IMR-90 (cell line): ENCODE results near the gene EDEM3. TPM values are rescaled to one million over a fixed set of nuclear protein-coding genes. Genes with fewer than 3 reads are reported as not detected.

Experiments used
- ATAC-seq: fragments of 200-7000 bp; cut with Tn5 transposase; 2 replicates; pipeline ENCODE4 v1.9.1; 2020; ENCODE audit warnings: low read depth, mild to moderate bottlenecking, moderate library complexity
- BruUV-seq: library from RNA; stranded (reverse); fragments of 400-500 nt; replicated peaks from 2 replicates; lab custom pipeline; 2021; lab: Mats Ljungman, UMichigan
- CTCF ChIA-PET: fragments of 300-600 bp; formaldehyde crosslinking; extraction: SDS; loops from one replicate; lab custom pipeline; 2021; ENCODE audit warnings: antibody characterized with exemption; lab: Yijun Ruan, JAX
- POLR2A ChIA-PET: fragments of 300-600 bp; sonication (Branson Sonifier 250); formaldehyde crosslinking; loops from one replicate; lab custom pipeline; 2022; ENCODE audit warnings: antibody characterized with exemption; ENCODE audit not compliant: unreplicated experiment; lab: Charles Lee
- DNase-seq: peaks from one replicate; pipeline ENCODE4 v3.0.0; 2013
- H2AFZ ChIP-seq: replicated peaks from 2 replicates; pipeline ENCODE3; 2013; ENCODE audit warnings: low read length, mild to moderate bottlenecking; ENCODE audit not compliant: poor library complexity
- H2AK5ac ChIP-seq: 2 replicates; pipeline ENCODE4 v1.6.1; 2013; ENCODE audit warnings: low read depth, low read length, inconsistent platforms
- H2AK9ac ChIP-seq: replicated peaks from 2 replicates; pipeline ENCODE3; 2013; ENCODE audit warnings: mild to moderate bottlenecking, low read depth, low read length, moderate library complexity; ENCODE audit not compliant: poor library complexity
- H2BK120ac ChIP-seq: 2 replicates; pipeline ENCODE4 v1.6.1; 2013; ENCODE audit warnings: low read depth, low read length, inconsistent platforms
- H2BK15ac ChIP-seq: 3 replicates; pipeline ENCODE4 v1.6.1; 2013; ENCODE audit warnings: low read depth, low read length, inconsistent platforms
- H2BK20ac ChIP-seq: 2 replicates; pipeline ENCODE4 v1.6.1; 2013; ENCODE audit warnings: low read depth, mild to moderate bottlenecking, inconsistent platforms, low read length, moderate library complexity
- H2BK5ac ChIP-seq: 2 replicates; pipeline ENCODE4 v1.6.1; 2013; ENCODE audit warnings: mild to moderate bottlenecking, low read depth, low read length, inconsistent platforms; ENCODE audit not compliant: poor library complexity, severe bottlenecking
- H3K14ac ChIP-seq: replicated peaks from 2 replicates; pipeline ENCODE4 v1.6.1; 2013; ENCODE audit warnings: low read depth, low read length, inconsistent platforms
- H3K18ac ChIP-seq: 2 replicates; pipeline ENCODE4 v1.6.1; 2013; ENCODE audit warnings: low read depth, low read length, control low read depth
- H3K23ac ChIP-seq: 2 replicates; pipeline ENCODE4 v1.6.1; 2013; ENCODE audit warnings: low read depth, low read length, inconsistent platforms
- H3K27ac ChIP-seq: 2 replicates; pipeline ENCODE4 v1.5.1; 2013; ENCODE audit warnings: mild to moderate bottlenecking, control low read depth, low read length; ENCODE audit not compliant: insufficient read depth
- H3K27me3 ChIP-seq: 2 replicates; pipeline ENCODE4 v1.6.1; 2013; ENCODE audit warnings: low read length; ENCODE audit not compliant: control insufficient read depth, insufficient read depth
- H3K36me3 ChIP-seq: 2 replicates; pipeline ENCODE4 v1.6.1; 2013; ENCODE audit warnings: low read length, mixed read lengths; ENCODE audit not compliant: control insufficient read depth, insufficient read depth
- H3K4ac ChIP-seq: 2 replicates; pipeline ENCODE4 v1.6.1; 2013; ENCODE audit warnings: low read depth, low read length, inconsistent platforms
- H3K4me1 ChIP-seq: 2 replicates; pipeline ENCODE4 v1.6.1; 2013; ENCODE audit warnings: low read length, mixed read lengths; ENCODE audit not compliant: control insufficient read depth, insufficient read depth
- H3K4me2 ChIP-seq: 2 replicates; pipeline ENCODE4 v1.6.1; 2013; ENCODE audit warnings: low read depth, mild to moderate bottlenecking, control low read depth, low read length, moderate library complexity
- H3K4me3 ChIP-seq: 2 replicates; pipeline ENCODE4 v1.5.1; 2013; ENCODE audit warnings: low read depth, mild to moderate bottlenecking, control low read depth, low read length, moderate library complexity; ENCODE audit not compliant: insufficient read depth
- H3K56ac ChIP-seq: 2 replicates; pipeline ENCODE4 v1.6.1; 2013; ENCODE audit warnings: low read length, inconsistent platforms; ENCODE audit not compliant: insufficient read depth; ENCODE audit errors: extremely low read depth
- H3K79me1 ChIP-seq, 2 experiments: 2 replicates each; pipeline ENCODE4 v1.6.1; 2013; ENCODE audit warnings: low read length in 2 of 2, inconsistent platforms in 1 of 2, low read depth in 1 of 2
- H3K9ac ChIP-seq: 2 replicates; pipeline ENCODE4 v1.6.1; 2013; ENCODE audit warnings: low read depth, low read length, control low read depth
- H3K9me1 ChIP-seq: 2 replicates; pipeline ENCODE4 v1.6.1; 2013; ENCODE audit warnings: low read length, inconsistent platforms; ENCODE audit not compliant: insufficient read depth
- H3K9me3 ChIP-seq: 2 replicates; pipeline ENCODE4 v1.6.1; 2013; ENCODE audit warnings: low read length; ENCODE audit not compliant: control insufficient read depth, insufficient read depth
- H4K20me1 ChIP-seq: 2 replicates; pipeline ENCODE4 v1.6.1; 2013; ENCODE audit warnings: low read length, inconsistent platforms; ENCODE audit not compliant: insufficient read depth
- H4K5ac ChIP-seq: 2 replicates; pipeline ENCODE4 v1.6.1; 2013; ENCODE audit warnings: mild to moderate bottlenecking, low read depth, low read length, control low read depth
- H4K8ac ChIP-seq, 2 experiments: 2 replicates each; pipeline ENCODE4 v1.6.1; 2013; ENCODE audit warnings: low read depth in 2 of 2, low read length in 2 of 2, control low read depth in 1 of 2, inconsistent platforms in 1 of 2
- H4K91ac ChIP-seq: 2 replicates; pipeline ENCODE4 v1.6.1; 2013; ENCODE audit warnings: low read depth, low read length, inconsistent platforms; ENCODE audit not compliant: insufficient read depth
- CHD1 ChIP-seq: IDR thresholded peaks from 2 replicates; pipeline ENCODE4 v1.6.1; 2012; ENCODE audit warnings: low read depth, low read length, improper control_type of control experiment
- FOS ChIP-seq: fragments of 150-350 bp; IDR thresholded peaks from 2 replicates; pipeline ENCODE4 v1.6.1; 2016; ENCODE audit warnings: low read depth, low read length
- MAZ ChIP-seq: IDR thresholded peaks from 2 replicates; pipeline ENCODE4 v1.6.1; 2012; ENCODE audit warnings: low read depth, mild to moderate bottlenecking, low read length, improper control_type of control experiment, moderate library complexity, borderline replicate concordance
- RFX5 ChIP-seq: IDR thresholded peaks from 2 replicates; pipeline ENCODE4 v1.8.0; 2012; ENCODE audit warnings: low read depth, mild to moderate bottlenecking, low read length, moderate library complexity
- WGBS, 2 experiments: methylation state at CpG; one replicate each; pipeline versions ENCODE4 v1.1.5 to v1.1.7; 2013; ENCODE audit warnings: missing lambda C conversion rate in 2 of 2; ENCODE audit not compliant: insufficient read length in 1 of 2; ENCODE audit errors: extremely low coverage in 2 of 2; 5-methylcytosine and 5-hydroxymethylcytosine counted together
- dilution Hi-C: fragments of 300-500 bp; cut with HindIII; formaldehyde crosslinking; loops from one replicate; pipeline ENCODE4 v1.14.3; 2018; ENCODE audit warnings: low sequenced_read_pairs; ENCODE audit not compliant: unreplicated experiment
- in situ Hi-C: fragments of 300-500 bp; cut with MboI; formaldehyde crosslinking; loops from 3 replicates; pipeline ENCODE4 v1.14.3; 2019; ENCODE audit warnings: low sequenced_read_pairs, inconsistent platforms, mixed read lengths
- intact Hi-C: fragments of 100-400 bp; cut with micrococcal nuclease; formaldehyde crosslinking; loops from 2 replicates; pipeline ENCODE4 v1.10.0; 2022
- polyA plus RNA-seq, 3 experiments: library from polyadenylated mRNA; depleted of rRNA; stranded (reverse); fragments of >200 nt; gene quantifications; 2 replicates each; pipeline ENCODE4 v1.2.3, GENCODE V29; 2012; ENCODE audit warnings: low replicate concordance in 1 of 3
- total RNA-seq: library from RNA; depleted of rRNA; stranded (reverse); fragments of >200 nt; gene quantifications from 2 replicates; pipeline ENCODE4 v1.2.3, GENCODE V29; 2012
- TF ChIP-seq, protein P1 (sequence below): conservative IDR thresholded peaks from 2 replicates; pipeline ENCODE4 v1.5.1; 2012; ENCODE audit warnings: mild to moderate bottlenecking, low read depth, low read length, improper control_type of control experiment
- TF ChIP-seq, protein P2 (sequence below): fragments of 150-350 bp; IDR thresholded peaks from 2 replicates; pipeline ENCODE4 v1.6.1; 2016; ENCODE audit warnings: low read depth, mild to moderate bottlenecking, low read length, moderate library complexity, borderline replicate concordance

EDEM3 gene
- total and polyA plus RNA-seq, 2 of the 4 experiments (the other 2 are of a cell fraction), result 17.5 to 29.9 TPM

DNA sequence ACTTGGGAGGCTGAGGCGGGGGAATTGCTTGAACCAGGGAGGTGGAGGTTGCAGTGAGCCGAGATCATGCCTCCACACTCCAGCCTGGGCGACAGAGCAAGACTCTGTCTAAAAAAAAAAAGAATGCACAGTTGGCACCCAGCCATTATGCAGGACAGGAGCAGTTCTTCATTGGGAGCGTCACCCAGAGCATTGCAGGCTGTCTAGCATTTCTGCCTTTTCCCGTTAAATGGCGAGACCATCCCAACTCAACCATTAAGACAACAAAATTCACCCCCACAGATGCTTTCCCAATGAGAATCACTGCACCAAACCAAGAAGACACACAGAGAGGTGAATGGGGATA lies 105.8 kb downstream of the EDEM3 start:
- Histone ChIP-seq H4K5ac (no peak overlapping the region), H3K27ac (no peak overlapping the region), H2BK5ac (no peak overlapping the region), H3K9me1 (peaks cover 8% of the 10 kb centered on the region), H2BK120ac (no peak overlapping the region), H3K79me1 (no peaks in the 10 kb centered on the region), H3K23ac (no peak overlapping the region), H3K9me3 (peaks cover 6% of the 10 kb centered on the region; the same call in 1 of the 2 replicates), H4K91ac (no peak overlapping the region), H3K4me2 (no peak overlapping the region), H3K4ac (no peak overlapping the region), H3K14ac (no peak overlapping the region), H2AK5ac (0 out of 2 replicates have a peak overlapping the region, but pooled peaks have one; percentile 20), H3K4me1 (peaks cover 9% of the 10 kb centered on the region), H4K8ac (no peak overlapping the region), H4K20me1 (no peaks in the 10 kb centered on the region), H3K18ac (no peak overlapping the region), H2BK20ac (peak overlapping the region; percentile 8; the same call in 1 of the 2 replicates), H3K9ac (no peak overlapping the region), H2AK9ac (no peak overlapping the region), H3K4me3 (no peak overlapping the region), H3K36me3 (no peaks in the 10 kb centered on the region), H3K27me3 (no peaks in the 10 kb centered on the region), H3K56ac (no peak overlapping the region), H2BK15ac (no peak overlapping the region), H2AFZ (no peak overlapping the region)
- BruUV-seq, result no TSS peak
- ChIA-PET CTCF (no interaction called here), POLR2A (no interaction called here)
- no CpG with 5 or more reads among the region's 6 CpGs for WGBS, 2 experiments
- intact Hi-C loops (no loop called here), dilution Hi-C loops (no loop called here), in situ Hi-C loops (no loop called here)
- ATAC-seq, result no peak
- no peak for DNase-seq
- TF ChIP-seq, protein P1, sequence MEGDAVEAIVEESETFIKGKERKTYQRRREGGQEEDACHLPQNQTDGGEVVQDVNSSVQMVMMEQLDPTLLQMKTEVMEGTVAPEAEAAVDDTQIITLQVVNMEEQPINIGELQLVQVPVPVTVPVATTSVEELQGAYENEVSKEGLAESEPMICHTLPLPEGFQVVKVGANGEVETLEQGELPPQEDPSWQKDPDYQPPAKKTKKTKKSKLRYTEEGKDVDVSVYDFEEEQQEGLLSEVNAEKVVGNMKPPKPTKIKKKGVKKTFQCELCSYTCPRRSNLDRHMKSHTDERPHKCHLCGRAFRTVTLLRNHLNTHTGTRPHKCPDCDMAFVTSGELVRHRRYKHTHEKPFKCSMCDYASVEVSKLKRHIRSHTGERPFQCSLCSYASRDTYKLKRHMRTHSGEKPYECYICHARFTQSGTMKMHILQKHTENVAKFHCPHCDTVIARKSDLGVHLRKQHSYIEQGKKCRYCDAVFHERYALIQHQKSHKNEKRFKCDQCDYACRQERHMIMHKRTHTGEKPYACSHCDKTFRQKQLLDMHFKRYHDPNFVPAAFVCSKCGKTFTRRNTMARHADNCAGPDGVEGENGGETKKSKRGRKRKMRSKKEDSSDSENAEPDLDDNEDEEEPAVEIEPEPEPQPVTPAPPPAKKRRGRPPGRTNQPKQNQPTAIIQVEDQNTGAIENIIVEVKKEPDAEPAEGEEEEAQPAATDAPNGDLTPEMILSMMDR, result no peak
- TF ChIP-seq MAZ (no peak), CHD1 (no peak), RFX5 (no peak), FOS (no peak)
- TF ChIP-seq, protein P2, sequence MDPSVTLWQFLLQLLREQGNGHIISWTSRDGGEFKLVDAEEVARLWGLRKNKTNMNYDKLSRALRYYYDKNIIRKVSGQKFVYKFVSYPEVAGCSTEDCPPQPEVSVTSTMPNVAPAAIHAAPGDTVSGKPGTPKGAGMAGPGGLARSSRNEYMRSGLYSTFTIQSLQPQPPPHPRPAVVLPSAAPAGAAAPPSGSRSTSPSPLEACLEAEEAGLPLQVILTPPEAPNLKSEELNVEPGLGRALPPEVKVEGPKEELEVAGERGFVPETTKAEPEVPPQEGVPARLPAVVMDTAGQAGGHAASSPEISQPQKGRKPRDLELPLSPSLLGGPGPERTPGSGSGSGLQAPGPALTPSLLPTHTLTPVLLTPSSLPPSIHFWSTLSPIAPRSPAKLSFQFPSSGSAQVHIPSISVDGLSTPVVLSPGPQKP, result no peak
